ENCODE data around the gene ZNF160.
"Not testable (repeated sequence)": the region's sequence is repeated elsewhere in the genome, so short reads cannot be mapped to it uniquely, and the experiment has no call there.

ZNF160 gene

DNA sequence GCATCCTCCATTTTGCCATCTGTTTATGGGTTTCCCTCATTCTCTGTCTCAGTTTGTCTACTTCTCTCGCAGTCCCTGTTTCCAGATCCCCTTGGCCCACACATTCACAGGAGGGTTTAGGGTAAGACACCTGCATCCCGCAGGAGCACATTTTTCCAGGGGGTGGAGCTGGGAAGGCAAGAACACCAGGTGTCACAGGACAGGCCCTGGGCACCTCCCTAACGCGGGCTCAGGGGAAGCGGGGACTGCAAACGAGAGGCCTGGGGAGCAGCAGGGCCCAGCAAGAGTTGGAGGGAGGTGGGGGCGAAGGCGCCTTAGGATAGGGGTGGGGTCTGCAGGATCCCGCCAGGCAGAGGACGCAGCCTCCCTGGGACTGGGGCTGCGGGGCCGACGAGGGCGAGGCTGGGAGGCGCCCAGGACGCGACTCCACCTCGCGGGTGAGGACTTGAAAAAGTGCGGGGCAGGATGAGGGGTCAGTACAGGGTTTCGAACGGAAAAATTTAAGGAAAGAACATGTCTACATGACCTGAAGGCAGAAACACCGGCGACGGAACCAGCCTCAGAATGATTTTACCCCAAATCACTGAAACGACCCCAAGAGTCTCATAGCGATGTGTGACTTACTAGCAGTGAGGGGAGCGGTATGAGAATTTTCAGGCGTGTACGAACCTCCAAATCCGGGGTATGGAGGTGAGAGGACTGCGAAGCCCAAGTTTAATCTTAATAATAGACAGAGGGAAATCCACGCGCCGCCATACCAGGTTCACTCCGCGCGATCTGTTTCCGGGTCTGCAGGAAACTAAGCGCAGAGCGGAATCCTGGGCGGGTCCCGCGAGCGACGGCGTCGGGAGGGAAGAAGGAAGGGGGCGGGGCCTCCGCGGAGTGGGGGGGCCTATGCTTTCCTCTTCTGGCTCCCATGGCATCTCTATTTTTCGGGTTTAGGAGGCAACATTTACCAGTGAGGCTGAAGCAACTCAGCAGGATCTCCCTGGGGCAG, 65.8 kb downstream of the ZNF160 start:
- TF ChIP-seq, protein P1, sequence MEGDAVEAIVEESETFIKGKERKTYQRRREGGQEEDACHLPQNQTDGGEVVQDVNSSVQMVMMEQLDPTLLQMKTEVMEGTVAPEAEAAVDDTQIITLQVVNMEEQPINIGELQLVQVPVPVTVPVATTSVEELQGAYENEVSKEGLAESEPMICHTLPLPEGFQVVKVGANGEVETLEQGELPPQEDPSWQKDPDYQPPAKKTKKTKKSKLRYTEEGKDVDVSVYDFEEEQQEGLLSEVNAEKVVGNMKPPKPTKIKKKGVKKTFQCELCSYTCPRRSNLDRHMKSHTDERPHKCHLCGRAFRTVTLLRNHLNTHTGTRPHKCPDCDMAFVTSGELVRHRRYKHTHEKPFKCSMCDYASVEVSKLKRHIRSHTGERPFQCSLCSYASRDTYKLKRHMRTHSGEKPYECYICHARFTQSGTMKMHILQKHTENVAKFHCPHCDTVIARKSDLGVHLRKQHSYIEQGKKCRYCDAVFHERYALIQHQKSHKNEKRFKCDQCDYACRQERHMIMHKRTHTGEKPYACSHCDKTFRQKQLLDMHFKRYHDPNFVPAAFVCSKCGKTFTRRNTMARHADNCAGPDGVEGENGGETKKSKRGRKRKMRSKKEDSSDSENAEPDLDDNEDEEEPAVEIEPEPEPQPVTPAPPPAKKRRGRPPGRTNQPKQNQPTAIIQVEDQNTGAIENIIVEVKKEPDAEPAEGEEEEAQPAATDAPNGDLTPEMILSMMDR (IDR thresholded peaks at IDR 0.05; ENCODE audit: control insufficient read depth, extremely low read depth, insufficient read depth): no peak
- no peak overlapping the region for H3K4me3 ChIP-seq (ENCODE audit: low read depth, low read length)
- no peak for DNase-seq (ENCODE audit: low read depth)

DNA sequence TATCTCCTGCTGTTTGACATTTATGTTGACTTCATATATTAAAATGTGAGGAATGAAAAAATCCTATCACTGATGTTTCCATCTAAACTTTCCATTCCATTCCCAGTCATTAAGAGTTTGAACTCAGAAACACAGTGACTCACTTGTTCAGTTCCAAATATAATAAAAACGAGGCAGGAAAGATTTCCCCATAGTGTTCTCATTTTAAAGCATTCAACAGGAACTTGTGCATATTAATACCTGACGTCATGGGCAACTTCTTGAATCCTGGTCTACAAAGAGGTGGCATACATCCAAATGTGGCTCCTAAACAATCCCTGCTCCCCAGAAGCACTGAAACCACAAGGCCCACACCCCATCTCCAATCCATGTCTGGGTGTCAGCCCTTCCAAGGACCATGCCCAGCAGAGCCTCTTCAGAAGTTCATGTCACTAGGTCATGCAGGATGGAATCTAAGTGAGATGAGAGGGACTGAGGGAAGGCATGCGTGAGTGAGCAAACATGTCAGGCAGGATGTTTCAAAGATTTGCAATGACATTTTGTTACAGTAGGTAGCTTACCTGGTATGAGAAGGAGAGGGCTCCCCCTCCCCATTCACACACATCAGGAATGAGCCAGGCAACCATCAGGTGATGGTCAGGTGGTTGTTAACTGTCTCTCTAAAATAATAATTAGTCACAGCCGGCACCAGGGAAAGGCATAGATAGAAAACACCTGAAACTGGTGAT, 68.1 kb downstream of the ZNF160 start:
- no peak for DNase-seq (ENCODE audit: low read depth)
- no peak overlapping the region for H3K4me3 ChIP-seq (ENCODE audit: low read depth, low read length)
- TF ChIP-seq, protein P1 (IDR thresholded peaks at IDR 0.05; ENCODE audit: control insufficient read depth, extremely low read depth, insufficient read depth): no peak

DNA sequence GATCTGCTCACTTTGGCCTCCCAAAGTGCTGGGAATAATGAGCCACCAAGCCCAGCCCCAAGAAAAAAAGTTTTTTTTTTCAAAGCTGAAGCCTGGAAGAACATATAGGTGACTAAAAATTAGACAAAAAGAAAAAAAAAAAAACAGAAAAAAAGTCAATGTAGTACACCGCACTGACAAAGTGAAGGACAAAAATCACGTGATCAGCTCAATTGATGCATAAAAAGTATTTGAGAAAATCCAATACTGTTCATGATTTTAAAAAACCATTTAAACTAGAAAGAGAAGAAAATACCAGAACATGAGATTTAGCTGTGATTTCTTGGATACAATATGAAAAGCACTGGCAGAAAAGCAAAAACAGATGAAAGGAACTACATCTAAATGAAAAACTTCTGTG, 69.2 kb downstream of the ZNF160 start:
- DNase-seq (ENCODE audit: low read depth): no peak
- TF ChIP-seq, protein P1 (IDR thresholded peaks at IDR 0.05; ENCODE audit: control insufficient read depth, extremely low read depth, insufficient read depth): no peak

DNA sequence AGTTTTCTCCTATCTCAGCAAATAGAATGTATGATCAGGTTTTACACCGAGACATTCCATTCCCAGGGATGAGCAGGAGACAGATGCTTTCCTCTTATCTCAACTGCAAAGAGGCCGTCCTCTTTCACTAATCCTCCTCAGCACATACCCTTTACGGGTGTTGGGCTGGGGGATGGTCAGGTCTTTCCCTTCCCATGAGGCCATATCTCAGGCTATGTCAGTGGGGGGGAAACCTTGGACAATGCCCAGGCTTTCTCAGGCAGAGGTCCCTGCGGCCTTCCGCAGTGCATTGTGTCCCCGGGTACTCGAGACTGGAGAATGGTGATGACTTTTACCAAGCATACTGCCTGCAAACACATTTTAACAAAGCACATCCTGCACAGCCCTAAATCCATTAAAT, 74.9 kb downstream of the ZNF160 start:
- not testable (repeated sequence) for H3K4me3 ChIP-seq (ENCODE audit: low read depth, low read length); DNase-seq (ENCODE audit: low read depth)

More for the DNA sequence above, 69.2 kb downstream of the ZNF160 start:
- H3K4me3 ChIP-seq (ENCODE audit: low read depth, low read length): no peak overlapping the region

DNA sequence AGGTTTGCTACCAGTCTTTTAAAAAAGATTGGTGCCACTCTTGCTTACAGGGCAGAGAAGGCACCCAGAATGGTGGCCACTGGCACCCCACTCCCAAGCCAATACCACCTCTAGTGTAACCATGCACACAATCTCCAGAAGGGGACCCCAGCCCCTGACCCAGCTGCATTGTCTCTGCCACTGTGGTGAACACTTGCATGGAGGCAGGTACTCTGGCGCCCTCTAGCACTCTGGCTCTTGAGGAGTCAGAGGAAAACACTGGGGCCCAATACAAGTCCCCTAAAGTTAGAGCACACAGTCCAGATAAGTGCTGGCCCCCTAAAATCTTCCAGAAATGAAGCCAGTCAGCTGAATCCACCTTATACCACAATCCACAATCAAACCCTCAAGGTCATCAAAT, 83.5 kb downstream of the ZNF160 start:
- no peak overlapping the region for H3K4me3 ChIP-seq (ENCODE audit: low read depth, low read length)
- TF ChIP-seq, protein P1 (IDR thresholded peaks at IDR 0.05; ENCODE audit: control insufficient read depth, extremely low read depth, insufficient read depth): no peak
- no peak for DNase-seq (ENCODE audit: low read depth)
